OCI-LY1 (cell line): ENCODE data around the gene OR2A25.

Experiments used
- H2AFZ ChIP-seq: fragments of 200-600 bp; sonication (generic), shearing (Covaris generic); 2 replicates; pipeline ENCODE4 v1.6.0; 2014; ENCODE audit warnings: antibody characterized with exemption, mild to moderate bottlenecking, low read length
- H3F3A ChIP-seq: fragments of 200-600 bp; sonication (generic), shearing (Covaris generic); 2 replicates; pipeline ENCODE4 v1.6.0; 2014; ENCODE audit warnings: mild to moderate bottlenecking, antibody characterized with exemption, low read length, moderate library complexity; ENCODE audit not compliant: insufficient read depth
- H3K27ac ChIP-seq: fragments of 200-600 bp; sonication (generic); 2 replicates; pipeline ENCODE4 v1.5.1; 2014; ENCODE audit warnings: low read length, mixed run types, mild to moderate bottlenecking, low read depth; ENCODE audit not compliant: poor library complexity, severe bottlenecking
- H3K27me3 ChIP-seq: fragments of 200-600 bp; sonication (generic); 2 replicates; pipeline ENCODE4 v1.6.0; 2014; ENCODE audit warnings: antibody characterized with exemption, mild to moderate bottlenecking, low read length, moderate library complexity; ENCODE audit not compliant: insufficient read depth
- H3K36me3 ChIP-seq: fragments of 200-600 bp; sonication (generic); 2 replicates; pipeline ENCODE4 v1.6.1; 2014; ENCODE audit warnings: mild to moderate bottlenecking, antibody characterized with exemption, low read length, moderate library complexity, mixed read lengths; ENCODE audit not compliant: insufficient read depth
- H3K4me1 ChIP-seq: fragments of 200-600 bp; sonication (generic); 2 replicates; pipeline ENCODE4 v1.5.1; 2014; ENCODE audit warnings: mild to moderate bottlenecking, low read length, moderate library complexity; ENCODE audit not compliant: insufficient read depth, severe bottlenecking
- H3K4me2 ChIP-seq: fragments of 200-600 bp; sonication (generic), shearing (Covaris generic); 2 replicates; pipeline ENCODE4 v1.6.1; 2014; ENCODE audit warnings: low read length
- H3K4me3 ChIP-seq: fragments of 200-600 bp; sonication (generic); 2 replicates; pipeline ENCODE4 v1.5.1; 2014; ENCODE audit warnings: low read length, low read depth, mild to moderate bottlenecking, mixed read lengths; ENCODE audit not compliant: poor library complexity, severe bottlenecking
- H3K79me2 ChIP-seq: fragments of 200-600 bp; shearing (Covaris generic); 2 replicates; pipeline ENCODE4 v1.6.1; 2016; ENCODE audit warnings: mixed run types, low read length, mixed read lengths; ENCODE audit not compliant: insufficient read depth
- H3K9ac ChIP-seq: fragments of 200-600 bp; sonication (generic), shearing (Covaris generic); 2 replicates; pipeline ENCODE4 v1.6.1; 2014; ENCODE audit warnings: mild to moderate bottlenecking, low read length, mixed read lengths
- H3K9me2 ChIP-seq: fragments of 200-600 bp; sonication (generic), shearing (Covaris generic); 2 replicates; pipeline ENCODE4 v1.6.1; 2014; ENCODE audit warnings: low read depth, mild to moderate bottlenecking, low read length, mixed read lengths
- H3K9me3 ChIP-seq: fragments of 200-600 bp; shearing (Covaris generic); 2 replicates; pipeline ENCODE4 v1.6.1; 2014; ENCODE audit warnings: low read length, mixed read lengths
- H4K20me1 ChIP-seq: fragments of 200-600 bp; sonication (generic), shearing (Covaris generic); 2 replicates; pipeline ENCODE4 v1.6.0; 2016; ENCODE audit warnings: mild to moderate bottlenecking, low read length; ENCODE audit not compliant: insufficient read depth
- EZH2 ChIP-seq: fragments of 200-600 bp; sonication (generic), shearing (Covaris generic); IDR thresholded peaks from 2 replicates; pipeline ENCODE4 v1.8.0; 2017; ENCODE audit warnings: borderline replicate concordance, mixed run types, mild to moderate bottlenecking, antibody characterized with exemption, low read length, moderate library complexity, mixed read lengths
- TF ChIP-seq, protein P1 (sequence below): fragments of 200-600 bp; sonication (generic), shearing (Covaris generic); IDR thresholded peaks from 2 replicates; pipeline ENCODE4 v1.5.1; 2017; ENCODE audit warnings: mild to moderate bottlenecking, antibody characterized with exemption, low read length, moderate library complexity, mixed read lengths

The OR2A25 gene

DNA sequence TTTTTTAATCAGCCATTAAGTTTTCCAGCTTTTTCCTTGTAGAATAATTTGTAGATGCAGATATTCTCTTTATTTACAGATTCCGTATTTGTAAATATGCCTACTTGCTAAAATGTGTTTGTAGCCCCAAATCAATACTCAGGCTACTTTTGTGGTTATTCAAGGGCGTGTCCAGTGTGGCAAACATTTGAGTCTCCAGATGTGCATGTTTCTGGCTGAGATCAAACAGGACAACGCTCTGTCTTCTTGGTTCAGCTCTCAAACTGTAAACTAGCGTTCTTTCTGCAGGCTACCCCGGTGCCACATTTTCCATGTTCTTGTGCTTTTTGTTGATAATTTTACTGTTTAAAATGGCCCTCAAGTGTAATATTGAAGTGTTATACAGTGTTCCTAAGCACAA, 37.1 kb upstream of the OR2A25 start:
- no peak overlapping the region for H2AFZ ChIP-seq
- no peaks in the 10 kb centered on the region for H3K9me3 ChIP-seq
- no peak overlapping the region for H3K4me3 ChIP-seq
- H3K27ac ChIP-seq = no peak overlapping the region
- no peaks in the 10 kb centered on the region for H3K9me2 ChIP-seq
- no peaks in the 10 kb centered on the region for H3F3A ChIP-seq
- H3K36me3 ChIP-seq = no peaks in the 10 kb centered on the region
- H3K9ac ChIP-seq = no peak overlapping the region
- no peaks in the 10 kb centered on the region for H4K20me1 ChIP-seq
- H3K27me3 ChIP-seq = no peaks in the 10 kb centered on the region
- no peaks in the 10 kb centered on the region for H3K4me1 ChIP-seq
- TF ChIP-seq, protein P1, sequence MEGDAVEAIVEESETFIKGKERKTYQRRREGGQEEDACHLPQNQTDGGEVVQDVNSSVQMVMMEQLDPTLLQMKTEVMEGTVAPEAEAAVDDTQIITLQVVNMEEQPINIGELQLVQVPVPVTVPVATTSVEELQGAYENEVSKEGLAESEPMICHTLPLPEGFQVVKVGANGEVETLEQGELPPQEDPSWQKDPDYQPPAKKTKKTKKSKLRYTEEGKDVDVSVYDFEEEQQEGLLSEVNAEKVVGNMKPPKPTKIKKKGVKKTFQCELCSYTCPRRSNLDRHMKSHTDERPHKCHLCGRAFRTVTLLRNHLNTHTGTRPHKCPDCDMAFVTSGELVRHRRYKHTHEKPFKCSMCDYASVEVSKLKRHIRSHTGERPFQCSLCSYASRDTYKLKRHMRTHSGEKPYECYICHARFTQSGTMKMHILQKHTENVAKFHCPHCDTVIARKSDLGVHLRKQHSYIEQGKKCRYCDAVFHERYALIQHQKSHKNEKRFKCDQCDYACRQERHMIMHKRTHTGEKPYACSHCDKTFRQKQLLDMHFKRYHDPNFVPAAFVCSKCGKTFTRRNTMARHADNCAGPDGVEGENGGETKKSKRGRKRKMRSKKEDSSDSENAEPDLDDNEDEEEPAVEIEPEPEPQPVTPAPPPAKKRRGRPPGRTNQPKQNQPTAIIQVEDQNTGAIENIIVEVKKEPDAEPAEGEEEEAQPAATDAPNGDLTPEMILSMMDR = no peak
- TF ChIP-seq EZH2 = no peak
- H3K79me2 ChIP-seq = no peaks in the 10 kb centered on the region
- no peak overlapping the region for H3K4me2 ChIP-seq

DNA sequence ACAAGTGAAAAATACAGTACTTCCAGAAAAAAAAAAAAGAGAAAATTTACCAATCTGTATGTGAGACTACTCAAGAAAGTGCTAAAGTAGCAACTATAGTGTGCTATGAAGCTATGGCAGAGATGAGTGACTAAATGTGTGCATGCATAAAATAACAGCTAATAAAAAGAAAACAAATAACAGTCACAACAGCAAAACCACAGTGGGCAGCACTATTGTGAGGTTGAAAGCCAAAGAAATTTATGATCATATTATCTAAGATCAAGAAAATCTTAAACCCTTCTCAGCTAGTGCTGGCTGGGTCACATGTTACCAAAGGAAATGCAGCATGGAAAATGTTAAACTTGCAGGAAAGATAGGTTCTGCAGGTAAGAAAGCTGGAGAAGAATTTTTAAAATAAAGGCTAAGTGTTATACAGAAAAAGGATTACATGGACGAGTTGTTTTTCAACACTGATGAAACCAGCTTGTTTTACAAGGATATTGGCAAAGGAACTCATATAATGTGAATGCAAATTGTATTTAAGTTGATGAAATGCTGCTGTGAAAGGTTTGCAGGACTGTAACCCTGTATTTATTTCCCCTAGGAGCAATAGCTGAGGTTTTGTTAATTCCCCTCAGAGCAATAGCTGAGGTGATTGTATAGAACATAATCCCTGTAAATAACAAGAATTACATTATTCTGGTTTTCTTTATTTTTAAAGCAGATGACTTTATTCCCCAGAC, 36.5 kb upstream of the OR2A25 start:
- H2AFZ ChIP-seq = no peak overlapping the region
- no peaks in the 10 kb centered on the region for H3K9me2 ChIP-seq
- no peaks in the 10 kb centered on the region for H3K79me2 ChIP-seq
- no peaks in the 10 kb centered on the region for H3K36me3 ChIP-seq
- H3K4me3 ChIP-seq = no peak overlapping the region
- no peak overlapping the region for H3K27ac ChIP-seq
- no peak overlapping the region for H3K9ac ChIP-seq
- H3K4me1 ChIP-seq = no peaks in the 10 kb centered on the region
- TF ChIP-seq EZH2 = no peak
- TF ChIP-seq, protein P1 = no peak
- H3K4me2 ChIP-seq = no peak overlapping the region
- no peaks in the 10 kb centered on the region for H3K9me3 ChIP-seq
- no peaks in the 10 kb centered on the region for H4K20me1 ChIP-seq
- H3K27me3 ChIP-seq = no peaks in the 10 kb centered on the region
- no peaks in the 10 kb centered on the region for H3F3A ChIP-seq

DNA sequence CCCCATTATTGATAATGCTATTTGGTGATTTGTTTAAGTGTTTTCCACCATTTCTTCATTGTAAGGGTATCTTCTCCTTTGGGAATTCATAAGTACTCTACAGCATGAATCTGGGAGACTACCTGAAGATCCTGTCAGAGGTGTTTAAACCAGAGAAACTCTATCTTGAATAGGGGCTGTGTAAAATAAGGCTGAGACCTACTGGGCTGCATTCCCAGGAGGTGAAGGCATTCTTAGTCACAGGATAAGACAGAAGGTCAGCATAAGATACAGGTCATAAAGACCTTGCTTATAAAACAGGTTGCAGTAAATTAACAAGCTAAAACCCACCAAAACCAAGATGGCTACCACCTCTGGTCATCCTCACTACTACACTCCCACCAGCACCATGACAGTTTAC, 34.2 kb upstream of the OR2A25 start:
- H3F3A ChIP-seq = no peaks in the 10 kb centered on the region
- no peaks in the 10 kb centered on the region for H3K27me3 ChIP-seq
- no peak overlapping the region for H3K9ac ChIP-seq
- H3K4me2 ChIP-seq = no peak overlapping the region
- TF ChIP-seq, protein P1 = no peak
- TF ChIP-seq EZH2 = no peak
- no peak overlapping the region for H2AFZ ChIP-seq
- H3K4me3 ChIP-seq = no peak overlapping the region
- H3K36me3 ChIP-seq = no peaks in the 10 kb centered on the region
- no peaks in the 10 kb centered on the region for H4K20me1 ChIP-seq
- no peaks in the 10 kb centered on the region for H3K9me3 ChIP-seq
- H3K9me2 ChIP-seq = no peaks in the 10 kb centered on the region
- H3K27ac ChIP-seq = no peak overlapping the region
- H3K4me1 ChIP-seq = no peaks in the 10 kb centered on the region
- no peaks in the 10 kb centered on the region for H3K79me2 ChIP-seq
